CD4-positive, alpha-beta memory T cell (primary cell): ENCODE results near the gene CCR8. TPM values are rescaled to one million over a fixed set of nuclear protein-coding genes. Genes with fewer than 3 reads are reported as not detected.
A peak's percentile ranks its signal among the peaks of the same experiment; 100 is the strongest.
"Not testable (repeated sequence)": the region's sequence is repeated elsewhere in the genome, so short reads cannot be mapped to it uniquely, and the experiment has no call there.

Experiments used
- CTCF ChIA-PET: fragments of 350-600 bp; sonication (Branson Sonifier 250); formaldehyde crosslinking; loops from one replicate; lab custom pipeline; 2021; ENCODE audit warnings: inconsistent platforms; ENCODE audit not compliant: partially characterized antibody; lab: Charles Lee
- POLR2A ChIA-PET: fragments of 350-600 bp; sonication (Branson Sonifier 250); formaldehyde crosslinking; loops from one replicate; lab custom pipeline; 2021; ENCODE audit not compliant: partially characterized antibody; lab: Charles Lee
- DNase-seq, 5 donors: peaks; one replicate each; pipeline versions ENCODE4 v3.0.0 to v3.0.0-alpha.2; 2020 to 2022; ENCODE audit warnings: mixed read lengths in 1 of 5
- H3K27ac ChIP-seq: one replicate; pipeline ENCODE4 v1.7.0; 2013; ENCODE audit warnings: low read depth, low read length
- H3K27me3 ChIP-seq: 2 replicates; pipeline ENCODE4 v1.7.0; 2013; ENCODE audit warnings: mild to moderate bottlenecking, low read length, moderate library complexity; ENCODE audit not compliant: insufficient read depth
- H3K36me3 ChIP-seq: 2 replicates; pipeline ENCODE4 v1.7.0; 2013; ENCODE audit warnings: mild to moderate bottlenecking, low read length, moderate library complexity; ENCODE audit not compliant: insufficient read depth
- H3K4me1 ChIP-seq: 2 replicates; pipeline ENCODE4 v1.7.0; 2013; ENCODE audit warnings: mild to moderate bottlenecking, low read length, moderate library complexity; ENCODE audit not compliant: insufficient read depth
- H3K4me3 ChIP-seq, 2 donors: one replicate each; pipeline ENCODE4 v1.7.0; 2013; ENCODE audit warnings: low read length in 2 of 2, mild to moderate bottlenecking in 1 of 2
- H3K9me3 ChIP-seq, 2 donors: one replicate each; pipeline ENCODE4 v1.7.0; 2013; ENCODE audit warnings: low read length in 2 of 2, control low read depth in 1 of 2; ENCODE audit not compliant: control insufficient read depth in 1 of 2
- H3K27ac Mint-ChIP-seq, 7 donors: one replicate each; pipeline ENCODE4 v1.8.0; 2020 to 2021; ENCODE audit warnings: mixed read lengths in 7 of 7, mild to moderate bottlenecking in 6 of 7, inconsistent platforms in 3 of 7, moderate library complexity in 3 of 7
- H3K27me3 Mint-ChIP-seq, 2 donors: one replicate each; pipeline ENCODE4 v1.8.0; 2020 to 2021; ENCODE audit warnings: mixed read lengths in 2 of 2
- H3K36me3 Mint-ChIP-seq, 2 donors: one replicate each; pipeline ENCODE4 v1.8.0; 2020 to 2021; ENCODE audit warnings: mixed read lengths in 2 of 2, inconsistent platforms in 1 of 2, mild to moderate bottlenecking in 1 of 2
- H3K4me1 Mint-ChIP-seq, 4 donors: one replicate each; pipeline ENCODE4 v1.8.0; 2020 to 2021; ENCODE audit warnings: mixed read lengths in 4 of 4, mild to moderate bottlenecking in 1 of 4
- H3K4me3 Mint-ChIP-seq, 8 donors: one replicate each; pipeline ENCODE4 v1.8.0; 2020 to 2021; ENCODE audit warnings: mixed read lengths in 8 of 8, mild to moderate bottlenecking in 7 of 8, moderate library complexity in 6 of 8, inconsistent platforms in 3 of 8
- H3K9me3 Mint-ChIP-seq, 8 donors: one replicate each; pipeline ENCODE4 v1.8.0; 2020 to 2021; ENCODE audit warnings: mixed read lengths in 8 of 8, mild to moderate bottlenecking in 5 of 8, inconsistent platforms in 3 of 8, moderate library complexity in 1 of 8
- intact Hi-C: fragments of 100-400 bp; cut with micrococcal nuclease; formaldehyde crosslinking; loops from one replicate; pipeline ENCODE4 v1.15.1; 2023
- polyA plus RNA-seq, 2 donors: library from polyadenylated mRNA; unstranded; fragments of 300-500 nt; fragmentation: Illumina TruSeq; gene quantifications; one replicate each; pipeline ENCODE4 v1.2.3, GENCODE V29; 2021
- total RNA-seq, 2 experiments: library from RNA; stranded (reverse); gene quantifications; one replicate each; pipeline ENCODE4 v1.2.3, GENCODE V29; 2021

Gene CCR8
- total and polyA plus RNA-seq, 4 experiments from 2014 or later = 5.3 to 12.3 (median 6.2) TPM

- H3K4me3 Mint-ChIP-seq, H3K9me3 ChIP-seq, H3K9me3 Mint-ChIP-seq, H3K4me3 ChIP-seq, DNase-seq, POLR2A ChIA-PET, H3K27me3 Mint-ChIP-seq, H3K27ac Mint-ChIP-seq, H3K36me3 Mint-ChIP-seq, H3K27me3 ChIP-seq, H3K36me3 ChIP-seq, H3K27ac ChIP-seq, intact Hi-C loops: not testable (repeated sequence)
- H3K4me1 Mint-ChIP-seq = peaks cover 31 to 57% (median 41%) of the 10 kb centered on the region in 4 donors
- CTCF ChIA-PET = interaction anchor here (1.0 to 2.2 kb wide), 2 partner anchors 23 to 30 kb away, joined by 3 to 9 read pairs; no protein-coding TSS in a partner anchor
- peaks cover 46% of the 10 kb centered on the region for H3K4me1 ChIP-seq
These were observed 7.2 kb upstream of the CCR8 start for GRCh38 chr3:39322209-39322715.

GRCh38 chr3:39322936-39323335, 6.6 kb upstream of the CCR8 start:
- intact Hi-C loops = no loop called here
- CTCF ChIA-PET = interaction anchor here (1.4 to 2.2 kb wide), 2 partner anchors 31 to 35 kb away, joined by 3 to 9 read pairs; no protein-coding TSS in a partner anchor
- H3K27me3 ChIP-seq = no peaks in the 10 kb centered on the region
- Mint-ChIP-seq H3K27ac (peak overlapping the region in 6 of 7 donors; percentile 0 to 85 (median 50)), H3K4me1 (peaks cover 38 to 64% (median 47%) of the 10 kb centered on the region in 4 donors), H3K36me3 (no peaks in the 10 kb centered on the region), H3K4me3 (peak overlapping the region in 3 of 8 donors; percentile 0 to 22 (median 13)), H3K27me3 (no peaks in the 10 kb centered on the region), H3K9me3 (no peaks in the 10 kb centered on the region)
- DNase-seq = no peak
- no peaks in the 10 kb centered on the region for H3K36me3 ChIP-seq
- H3K4me1 ChIP-seq = peaks cover 53% of the 10 kb centered on the region
- no peaks in the 10 kb centered on the region for H3K9me3 ChIP-seq
- no peak overlapping the region for H3K4me3 ChIP-seq
- no peak overlapping the region for H3K27ac ChIP-seq
- POLR2A ChIA-PET = no interaction called here

GRCh38 chr3:39323494-39323893, 6.0 kb upstream of the CCR8 start:
- CTCF ChIA-PET = interaction anchor here (1.0 to 2.2 kb wide), 3 partner anchors 31 to 56 kb away, joined by 3 to 9 read pairs (median 3); no protein-coding TSS in a partner anchor
- Mint-ChIP-seq H3K4me1 (peaks cover 43 to 70% (median 53%) of the 10 kb centered on the region in 4 donors), H3K9me3 (no peaks in the 10 kb centered on the region), H3K4me3 (peak overlapping the region in 6 of 8 donors; percentile 9 to 67 (median 46)), H3K36me3 (no peaks in the 10 kb centered on the region), H3K27me3 (no peaks in the 10 kb centered on the region), H3K27ac (peak overlapping the region in 2 of 7 donors; percentile 50 to 78)
- intact Hi-C loops = no loop called here
- Histone ChIP-seq H3K27ac (no peak overlapping the region), H3K4me3 (no peak overlapping the region), H3K27me3 (no peaks in the 10 kb centered on the region), H3K4me1 (peaks cover 58% of the 10 kb centered on the region), H3K36me3 (no peaks in the 10 kb centered on the region), H3K9me3 (no peaks in the 10 kb centered on the region)
- POLR2A ChIA-PET = interaction anchor here (1.1 kb wide), 2 partner anchors 9 to 28 kb away, joined by 3 read pairs; no protein-coding TSS in a partner anchor
- no peak for DNase-seq

- Histone ChIP-seq H3K36me3 (no peaks in the 10 kb centered on the region), H3K4me1 (peaks cover 69% of the 10 kb centered on the region), H3K4me3 (no peak overlapping the region), H3K9me3 (no peaks in the 10 kb centered on the region), H3K27me3 (no peaks in the 10 kb centered on the region), H3K27ac (no peak overlapping the region)
- ChIA-PET POLR2A (no interaction called here), CTCF (no interaction called here)
- Mint-ChIP-seq H3K27ac (peak overlapping the region in 4 of 7 donors; percentile 3 to 90 (median 28)), H3K4me1 (peaks cover 43 to 85% (median 58%) of the 10 kb centered on the region in 4 donors), H3K4me3 (no peak overlapping the region), H3K36me3 (no peaks in the 10 kb centered on the region), H3K27me3 (no peaks in the 10 kb centered on the region), H3K9me3 (no peaks in the 10 kb centered on the region)
- no peak for DNase-seq
- intact Hi-C loops = no loop called here
These were observed 4.3 kb upstream of the CCR8 start for GRCh38 chr3:39325236-39325635.

- ChIA-PET POLR2A (no interaction called here), CTCF (no interaction called here)
- peaks cover 35 to 82% (median 52%) of the 10 kb centered on the region in 4 donors for H3K4me1 Mint-ChIP-seq
- Histone ChIP-seq H3K9me3 (no peaks in the 10 kb centered on the region), H3K27ac (peak overlapping the region; percentile 62), H3K36me3 (no peaks in the 10 kb centered on the region), H3K4me3 (no peak overlapping the region), H3K4me1 (peaks cover 59% of the 10 kb centered on the region), H3K27me3 (no peaks in the 10 kb centered on the region)
- peak overlapping the region in 6 of 8 donors; percentile 11 to 54 (median 22) for H3K4me3 Mint-ChIP-seq
- H3K27me3 Mint-ChIP-seq = no peaks in the 10 kb centered on the region
- no peaks in the 10 kb centered on the region for H3K9me3 Mint-ChIP-seq
- intact Hi-C loops = no loop called here
- peak overlapping the region; percentile 78 to 96 (median 90) for H3K27ac Mint-ChIP-seq
- H3K36me3 Mint-ChIP-seq = peaks cover 0 to 2% of the 10 kb centered on the region in 2 donors
- DNase-seq = no peak
These were observed 2.3 kb upstream of the CCR8 start for GRCh38 chr3:39327053-39327745.

GRCh38 chr3:39327746-39328349, 1.7 kb upstream of the CCR8 start:
- H3K4me1 ChIP-seq = peaks cover 52% of the 10 kb centered on the region
- intact Hi-C loops = loop anchor here (2.0 kb wide), 1 partner anchor 17 kb away; no protein-coding TSS in a partner anchor
- no peak overlapping the region for H3K4me3 ChIP-seq
- peak; percentile 10 to 79 (median 33) for DNase-seq
- H3K9me3 Mint-ChIP-seq = peaks cover 0 to 4% (median 0%) of the 10 kb centered on the region in 8 donors
- peaks cover 32 to 82% (median 49%) of the 10 kb centered on the region in 4 donors for H3K4me1 Mint-ChIP-seq
- H3K36me3 ChIP-seq = no peaks in the 10 kb centered on the region
- peak overlapping the region; percentile 62 for H3K27ac ChIP-seq
- POLR2A ChIA-PET = no interaction called here
- peak overlapping the region; percentile 57 to 96 (median 90) for H3K27ac Mint-ChIP-seq
- H3K27me3 Mint-ChIP-seq = no peaks in the 10 kb centered on the region
- H3K36me3 Mint-ChIP-seq = peaks cover 0 to 2% of the 10 kb centered on the region in 2 donors
- no peaks in the 10 kb centered on the region for H3K27me3 ChIP-seq
- peak overlapping the region in 6 of 8 donors; percentile 3 to 54 (median 37) for H3K4me3 Mint-ChIP-seq
- no peaks in the 10 kb centered on the region for H3K9me3 ChIP-seq
- CTCF ChIA-PET = no interaction called here

GRCh38 chr3:39330824-39331223, 1.3 kb downstream of the CCR8 start:
- Histone ChIP-seq H3K36me3 (no peaks in the 10 kb centered on the region), H3K4me3 (no peak overlapping the region), H3K4me1 (peaks cover 32% of the 10 kb centered on the region), H3K27ac (peak overlapping the region; percentile 20), H3K9me3 (no peaks in the 10 kb centered on the region), H3K27me3 (no peaks in the 10 kb centered on the region)
- intact Hi-C loops = no loop called here
- Mint-ChIP-seq H3K9me3 (peaks cover 0 to 4% (median 0%) of the 10 kb centered on the region in 8 donors), H3K4me1 (peaks cover 24 to 67% (median 39%) of the 10 kb centered on the region in 4 donors), H3K27me3 (no peaks in the 10 kb centered on the region), H3K4me3 (peak overlapping the region; percentile 53 to 87 (median 68)), H3K36me3 (peaks cover 5 to 16% of the 10 kb centered on the region in 2 donors), H3K27ac (peak overlapping the region in 6 of 7 donors; percentile 30 to 90 (median 80))
- POLR2A ChIA-PET = no interaction called here
- CTCF ChIA-PET = interaction anchor here (1.7 kb wide), 1 partner anchor 47 kb away, joined by 4 read pairs; no protein-coding TSS in a partner anchor
- DNase-seq = no peak
